Measurements from ENCODE around the gene WNT3. TPM values are rescaled to one million over a fixed set of nuclear protein-coding genes. Genes with fewer than 3 reads are reported as not detected.
A peak's percentile ranks its signal among the peaks of the same experiment; 100 is the strongest.

WNT3 gene
- total RNA-seq, 1 donor from 2014 or later: 1.1 TPM

GRCh38 chr17:46773676-46774075 is 44.8 kb downstream of the WNT3 start:
- no peak for DNase-seq (ENCODE audit: low spot score)
- Histone ChIP-seq H3K79me2 (ENCODE audit: low read depth) (no peaks in the 10 kb centered on the region), H3K27ac (no peak overlapping the region), H2AFZ (replicated peaks) (no peak overlapping the region), H3K27me3 (peaks cover 78% of the 10 kb centered on the region), H3K4me3 (no peak overlapping the region), H3F3A (ENCODE audit: low read depth) (peaks cover 30% of the 10 kb centered on the region), H3K4me1 (peaks cover 13% of the 10 kb centered on the region), H3K9ac (no peak overlapping the region), H3K9me3 (ENCODE audit: low read depth) (no peaks in the 10 kb centered on the region), H3K4me2 (no peak overlapping the region), H3K36me3 (no peaks in the 10 kb centered on the region), H4K20me1 (ENCODE audit: low read depth) (peaks cover 16% of the 10 kb centered on the region)
- no peak for TF ChIP-seq EZH2phosphoT487 (IDR thresholded peaks at IDR 0.05)
- no peak for TF ChIP-seq EZH2 (IDR thresholded peaks at IDR 0.05)
- no peak for TF ChIP-seq CTCF (IDR thresholded peaks at IDR 0.05)
- no peak overlapping the region for H3K4me3 Mint-ChIP-seq
- peak overlapping the region; percentile 90 for H3K27ac Mint-ChIP-seq
- peaks cover 59% of the 10 kb centered on the region for H3K4me1 Mint-ChIP-seq
- H3K27me3 Mint-ChIP-seq (ENCODE audit: insufficient read depth, low read depth): peaks cover 10% of the 10 kb centered on the region
- H3K36me3 Mint-ChIP-seq: peaks cover 8% of the 10 kb centered on the region
- no peaks in the 10 kb centered on the region for H3K9me3 Mint-ChIP-seq

- Mint-ChIP-seq H3K36me3 (peaks cover 13% of the 10 kb centered on the region), H3K27me3 (ENCODE audit: insufficient read depth, low read depth) (peaks cover 11% of the 10 kb centered on the region), H3K4me3 (peak overlapping the region; percentile 83), H3K27ac (peak overlapping the region; percentile 91), H3K4me1 (peaks cover 57% of the 10 kb centered on the region), H3K9me3 (no peaks in the 10 kb centered on the region)
- H3K4me1 ChIP-seq: peaks cover 13% of the 10 kb centered on the region
- no peaks in the 10 kb centered on the region for H3K36me3 ChIP-seq
- H3F3A ChIP-seq (ENCODE audit: low read depth): peaks cover 30% of the 10 kb centered on the region
- H2AFZ ChIP-seq (replicated peaks): no peak overlapping the region
- H3K27me3 ChIP-seq: peaks cover 79% of the 10 kb centered on the region
- H4K20me1 ChIP-seq (ENCODE audit: low read depth): peaks cover 16% of the 10 kb centered on the region
- no peak overlapping the region for H3K9ac ChIP-seq
- H3K79me2 ChIP-seq (ENCODE audit: low read depth): no peaks in the 10 kb centered on the region
- H3K4me2 ChIP-seq: peak overlapping the region; percentile 98
- H3K9me3 ChIP-seq (ENCODE audit: low read depth): no peaks in the 10 kb centered on the region
- no peak for DNase-seq (ENCODE audit: low spot score)
- H3K4me3 ChIP-seq: no peak overlapping the region
- TF ChIP-seq EZH2phosphoT487 (IDR thresholded peaks at IDR 0.05): no peak
- no peak for TF ChIP-seq CTCF (IDR thresholded peaks at IDR 0.05)
- TF ChIP-seq EZH2 (IDR thresholded peaks at IDR 0.05): no peak
- no peak overlapping the region for H3K27ac ChIP-seq
These were observed 45.3 kb downstream of the WNT3 start for GRCh38 chr17:46773221-46773605.

- Histone ChIP-seq H3K27me3 (peaks cover 76% of the 10 kb centered on the region), H3K4me2 (peak overlapping the region; percentile 98), H4K20me1 (ENCODE audit: low read depth) (peaks cover 12% of the 10 kb centered on the region), H3K36me3 (no peaks in the 10 kb centered on the region), H3K9ac (no peak overlapping the region), H3K4me3 (peak overlapping the region; percentile 81), H2AFZ (replicated peaks) (peak overlapping the region; percentile 85), H3K4me1 (peaks cover 13% of the 10 kb centered on the region), H3K79me2 (ENCODE audit: low read depth) (no peaks in the 10 kb centered on the region), H3F3A (ENCODE audit: low read depth) (peaks cover 30% of the 10 kb centered on the region), H3K9me3 (ENCODE audit: low read depth) (no peaks in the 10 kb centered on the region), H3K27ac (no peak overlapping the region)
- Mint-ChIP-seq H3K4me1 (peaks cover 55% of the 10 kb centered on the region), H3K9me3 (no peaks in the 10 kb centered on the region), H3K27me3 (ENCODE audit: insufficient read depth, low read depth) (peaks cover 8% of the 10 kb centered on the region), H3K27ac (peak overlapping the region; percentile 91), H3K36me3 (peaks cover 13% of the 10 kb centered on the region), H3K4me3 (peak overlapping the region; percentile 83)
- peak; percentile 44 for DNase-seq (ENCODE audit: low spot score)
- TF ChIP-seq EZH2 (IDR thresholded peaks at IDR 0.05): no peak
- peak; percentile 49 for TF ChIP-seq EZH2phosphoT487 (IDR thresholded peaks at IDR 0.05)
These were observed 45.8 kb downstream of the WNT3 start for GRCh38 chr17:46772475-46773220.

Measured in neural progenitor cell (in vitro differentiated cells).